Panc1 (cell line): ENCODE data around the gene POLR2C. TPM values are rescaled to one million over a fixed set of nuclear protein-coding genes. Genes with fewer than 3 reads are reported as not detected.

Source experiments
- ATAC-seq: fragments of 200-7000 bp; cut with Tn5 transposase; 2 replicates; pipeline ENCODE4 v1.9.1; 2020; ENCODE audit warnings: mild to moderate bottlenecking, moderate library complexity
- BruUV-seq: library from RNA; stranded (reverse); fragments of 400-500 nt; replicated peaks from 2 replicates; lab custom pipeline; 2021; lab: Mats Ljungman, UMichigan
- CTCF ChIA-PET: fragments of 300-600 bp; sonication (Branson Sonifier 250); formaldehyde crosslinking; loops from one replicate; lab custom pipeline; 2022; ENCODE audit warnings: antibody characterized with exemption; lab: Charles Lee
- POLR2A ChIA-PET: fragments of 300-600 bp; sonication (Branson Sonifier 250); formaldehyde crosslinking; loops from one replicate; lab custom pipeline; 2022; ENCODE audit warnings: antibody characterized with exemption; lab: Charles Lee
- DNase-seq: peaks from one replicate; pipeline ENCODE4 v3.0.0-alpha.2; 2010; ENCODE audit warnings: low read depth, low spot score
- H3K27ac ChIP-seq: 2 replicates; pipeline ENCODE4 v1.5.1; 2011; ENCODE audit warnings: mild to moderate bottlenecking, low read length, inconsistent platforms
- H3K27me3 ChIP-seq: fragments of 200-500 bp; sonication (Bioruptor generic); 2 replicates; pipeline ENCODE4 v1.6.0; 2014; ENCODE audit warnings: low read length, inconsistent platforms; ENCODE audit not compliant: control insufficient read depth, insufficient read depth
- H3K36me3 ChIP-seq: fragments of 200-500 bp; sonication (Bioruptor generic); 2 replicates; pipeline ENCODE4 v1.5.1; 2014; ENCODE audit warnings: inconsistent platforms, mild to moderate bottlenecking, low read length, moderate library complexity; ENCODE audit not compliant: control insufficient read depth, insufficient read depth
- H3K4me1 ChIP-seq: 2 replicates; pipeline ENCODE4 v1.5.1; 2011; ENCODE audit warnings: inconsistent platforms, mild to moderate bottlenecking, low read length, moderate library complexity; ENCODE audit not compliant: control insufficient read depth, insufficient read depth
- H3K4me3 ChIP-seq, 2 experiments: 2 replicates each; pipeline ENCODE4 v1.5.1; 2011 to 2012; ENCODE audit warnings: low read depth in 2 of 2, low read length in 2 of 2, mild to moderate bottlenecking in 2 of 2, inconsistent platforms in 1 of 2, moderate library complexity in 1 of 2
- H3K9me3 ChIP-seq: fragments of 200-500 bp; sonication (Bioruptor generic); 2 replicates; pipeline ENCODE4 v1.5.1; 2014; ENCODE audit warnings: low read depth, mild to moderate bottlenecking, inconsistent platforms, low read length, moderate library complexity; ENCODE audit not compliant: control insufficient read depth, insufficient read depth
- CTCF ChIP-seq: fragments of 450-650 bp; IDR thresholded peaks from 2 replicates; pipeline ENCODE4 v1.5.1; 2017; ENCODE audit warnings: mild to moderate bottlenecking
- POLR2AphosphoS5 ChIP-seq: IDR thresholded peaks from 2 replicates; pipeline ENCODE4 v1.6.1; 2012; ENCODE audit warnings: mild to moderate bottlenecking, low read depth, low read length, moderate library complexity
- REST ChIP-seq, 2 experiments: IDR thresholded peaks; 2 replicates each; pipeline ENCODE4 v1.6.1; 2011 to 2012; ENCODE audit warnings: low read depth in 2 of 2, control low read depth in 1 of 2, low read length in 1 of 2, mild to moderate bottlenecking in 1 of 2, moderate library complexity in 1 of 2; ENCODE audit not compliant: insufficient read depth in 1 of 2
- SIN3A ChIP-seq: IDR thresholded peaks from 2 replicates; pipeline ENCODE4 v1.6.1; 2012; ENCODE audit warnings: low read depth, mild to moderate bottlenecking, low read length, moderate library complexity, borderline replicate concordance; ENCODE audit not compliant: insufficient read depth
- TCF7L2 ChIP-seq: IDR thresholded peaks from 2 replicates; pipeline ENCODE4 v1.6.1; 2011; ENCODE audit warnings: mild to moderate bottlenecking, low read depth, low read length, inconsistent platforms
- in situ Hi-C: cut with HindIII; loops from 2 replicates; pipeline ENCODE4 v1.10.0; 2016; ENCODE audit warnings: low sequenced_read_pairs, low pct_unique_long_range_greater_than_20kb
- intact Hi-C: fragments of 100-400 bp; cut with micrococcal nuclease; formaldehyde crosslinking; loops from one replicate; pipeline ENCODE4 v1.10.0; 2022; ENCODE audit not compliant: unreplicated experiment
- total RNA-seq: library from RNA; stranded (reverse); gene quantifications from one replicate; pipeline ENCODE4 v1.2.1, GENCODE V29; 2021; ENCODE audit not compliant: unreplicated experiment

POLR2C gene
- total RNA-seq, 1 experiment from 2014 or later, result 53.9 TPM

GRCh38 chr16:57512296-57513001 is 50.0 kb downstream of the POLR2C start:
- Histone ChIP-seq H3K9me3 (no peaks in the 10 kb centered on the region), H3K36me3 (no peaks in the 10 kb centered on the region), H3K4me3 (no peak overlapping the region), H3K27ac (no peak overlapping the region), H3K27me3 (no peaks in the 10 kb centered on the region), H3K4me1 (no peaks in the 10 kb centered on the region)
- ATAC-seq (no peak), DNase-seq (no peak)
- TF ChIP-seq POLR2AphosphoS5 (no peak), CTCF (no peak), TCF7L2 (no peak), REST (IDR thresholded peaks at IDR 0.05; ENCODE audit: insufficient read depth in 1 of 2, low read depth in 2 of 2, low read length in 1 of 2) (no peak), SIN3A (no peak)
- ChIA-PET POLR2A (no interaction called here), CTCF (no interaction called here)
- no TSS peak for BruUV-seq
- intact Hi-C loops (loop anchor here (10.0 kb wide), 1 partner anchor 48 kb away; the partner anchor contains the start of gene POLR2C), in situ Hi-C loops (no loop called here)

DNA sequence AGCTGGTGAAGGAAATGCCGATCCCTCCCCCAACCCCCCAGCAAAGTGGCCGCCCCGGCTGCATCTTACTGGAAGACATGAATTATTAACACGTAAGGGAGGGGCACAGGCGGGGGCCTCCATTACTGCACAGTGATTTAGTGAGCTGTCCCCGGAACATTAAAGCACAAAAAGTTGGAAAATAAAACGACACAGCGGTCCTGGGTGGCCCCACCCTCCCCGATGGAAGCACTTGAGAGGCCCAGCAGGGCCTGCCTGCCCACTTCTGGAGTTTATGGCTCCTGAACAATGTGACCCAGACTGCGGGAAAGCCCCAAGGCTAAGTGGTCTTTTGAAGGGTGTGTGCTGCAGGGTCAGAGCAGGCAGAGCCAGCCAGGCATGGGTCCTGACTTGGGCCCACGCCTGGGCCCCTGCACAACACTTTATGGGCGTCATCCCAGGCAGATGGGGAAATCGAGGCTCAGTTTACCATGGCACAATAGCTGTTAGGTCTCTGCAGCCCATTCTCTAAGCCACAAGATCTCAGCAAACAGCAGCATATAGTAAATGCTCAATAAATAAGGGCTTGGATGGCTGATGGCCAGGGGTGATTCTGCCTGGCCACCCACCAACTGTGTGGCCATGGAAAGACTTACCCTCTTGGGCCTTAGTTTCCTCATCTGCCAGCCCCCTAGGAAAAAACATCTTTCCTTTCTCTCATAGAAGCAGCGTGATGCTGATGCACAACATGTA is 51.1 kb downstream of the POLR2C start:
- BruUV-seq, result no TSS peak
- no peak for DNase-seq

More for the DNA sequence above, 51.1 kb downstream of the POLR2C start:
- no peaks in the 10 kb centered on the region for H3K4me1 ChIP-seq
- intact Hi-C loops (loop anchor here (10.0 kb wide), 1 partner anchor 49 kb away; the partner anchor contains the start of gene POLR2C), in situ Hi-C loops (no loop called here)
- H3K27ac ChIP-seq, result no peak overlapping the region
- CTCF ChIA-PET, result no interaction called here
- H3K9me3 ChIP-seq, result no peaks in the 10 kb centered on the region
- POLR2A ChIA-PET, result interaction anchor here (0.6 kb wide), 2 partner anchors 13 to 111 kb away, joined by 3 read pairs; no protein-coding TSS in a partner anchor
- TF ChIP-seq REST (IDR thresholded peaks at IDR 0.05; ENCODE audit: insufficient read depth in 1 of 2, low read depth in 2 of 2, low read length in 1 of 2) (no peak), SIN3A (no peak), CTCF (no peak), POLR2AphosphoS5 (no peak), TCF7L2 (no peak)
- H3K27me3 ChIP-seq, result no peaks in the 10 kb centered on the region
- no peaks in the 10 kb centered on the region for H3K36me3 ChIP-seq
- no peak for ATAC-seq
- no peak overlapping the region for H3K4me3 ChIP-seq
